Stimulated activated CD8-positive, alpha-beta memory T cell treated with anti-CD3 and anti-CD28 coated beads, Interleukin-2, amount 100 ng/mL, for 1 hour (primary cell): ENCODE results near the gene NXPH3.

ENCODE experiments used
- DNase-seq, 2 donors: peaks; one replicate each; pipeline ENCODE4 v3.0.0-alpha.2; 2020; ENCODE audit warnings: low read depth in 2 of 2

Gene NXPH3

DNA sequence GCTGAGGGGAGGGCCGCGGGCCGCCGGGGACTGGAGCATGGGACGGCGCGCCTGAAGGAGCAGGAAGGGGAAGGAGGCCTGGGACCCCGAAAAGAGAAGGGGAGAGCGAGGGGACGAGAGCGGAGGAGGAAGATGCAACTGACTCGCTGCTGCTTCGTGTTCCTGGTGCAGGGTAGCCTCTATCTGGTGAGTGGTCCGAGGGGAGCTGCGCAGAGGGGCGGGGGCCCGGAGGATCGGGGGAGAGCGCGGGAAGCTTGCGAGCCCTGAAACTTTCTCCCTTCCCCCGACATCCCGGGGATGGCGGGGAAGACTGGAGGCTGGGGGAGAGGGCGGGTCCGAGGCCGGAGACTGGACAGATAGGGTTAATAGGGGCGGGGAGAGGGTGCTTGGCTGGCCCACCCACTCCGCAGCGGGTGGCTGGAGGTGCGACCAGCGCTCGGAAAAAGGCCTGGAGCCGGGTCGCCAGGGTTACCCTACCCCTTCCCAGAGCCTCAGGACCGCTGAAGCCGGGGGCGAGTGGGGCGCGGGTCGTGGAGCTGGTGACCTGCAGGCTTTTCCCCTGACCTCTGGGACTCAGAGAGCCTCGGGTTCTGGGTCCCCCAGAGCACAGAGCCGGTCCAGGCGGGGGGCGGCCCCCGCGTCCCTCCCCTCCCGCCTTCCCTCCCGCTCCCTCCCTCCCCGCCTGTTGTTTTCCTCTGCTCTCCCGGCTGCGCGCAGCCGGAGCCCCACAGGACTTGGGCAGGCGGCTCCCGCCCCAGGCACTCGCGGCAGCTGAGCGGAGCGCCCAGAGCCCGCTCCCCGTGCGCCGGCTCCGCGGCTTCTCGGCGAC lies 631 bp downstream of the NXPH3 start:
- no peak for DNase-seq

DNA sequence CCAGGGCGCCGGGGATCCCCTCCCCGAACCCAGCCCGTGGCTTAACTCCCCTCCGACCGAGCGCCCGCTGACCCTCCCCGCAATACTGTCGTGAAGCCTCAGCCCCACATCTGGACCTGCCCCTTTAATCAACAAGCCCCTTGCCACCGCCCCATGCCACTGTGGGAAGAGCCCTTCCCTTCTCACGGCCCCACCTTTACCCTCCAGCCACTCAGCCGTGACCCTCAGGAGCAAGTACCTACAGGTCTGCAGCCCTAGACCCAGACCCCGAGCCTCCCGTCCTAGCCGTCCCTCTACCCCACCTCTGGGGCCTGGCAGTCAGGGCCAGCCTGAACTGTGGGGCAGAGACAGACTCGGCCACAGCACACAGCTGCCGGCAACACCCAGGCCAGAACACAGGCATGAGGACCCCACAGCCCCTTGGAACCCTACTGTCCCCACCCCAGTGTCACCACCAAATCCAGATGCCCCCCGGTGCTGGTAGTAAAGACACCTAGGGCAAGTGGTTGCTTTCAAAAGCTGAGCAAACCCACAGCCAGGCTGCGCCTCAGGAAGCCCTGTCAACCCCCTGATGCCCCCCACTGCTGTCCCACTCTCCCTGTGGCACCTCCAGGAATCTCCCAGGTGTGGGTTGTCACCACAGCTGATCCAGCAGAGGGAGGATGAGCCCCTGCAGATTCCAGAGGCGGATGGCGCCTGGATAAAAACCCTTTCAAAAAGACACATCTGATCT lies 1.4 kb downstream of the NXPH3 start:
- DNase-seq: no peak

DNA sequence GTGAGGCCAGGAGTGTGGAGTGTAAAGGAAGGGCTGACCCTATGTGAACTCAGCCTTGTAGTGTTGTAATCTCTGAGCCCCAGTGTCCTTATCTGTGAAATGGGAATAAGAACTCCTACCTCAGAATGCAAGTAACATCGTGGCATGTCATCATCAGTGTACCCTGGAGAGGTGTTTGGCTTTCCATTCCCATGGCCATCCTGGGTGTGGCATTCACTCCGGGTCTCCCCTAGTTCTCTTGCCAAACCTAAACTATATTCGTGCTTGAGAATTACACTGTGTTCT lies 1.9 kb downstream of the NXPH3 start:
- DNase-seq: no peak

DNA sequence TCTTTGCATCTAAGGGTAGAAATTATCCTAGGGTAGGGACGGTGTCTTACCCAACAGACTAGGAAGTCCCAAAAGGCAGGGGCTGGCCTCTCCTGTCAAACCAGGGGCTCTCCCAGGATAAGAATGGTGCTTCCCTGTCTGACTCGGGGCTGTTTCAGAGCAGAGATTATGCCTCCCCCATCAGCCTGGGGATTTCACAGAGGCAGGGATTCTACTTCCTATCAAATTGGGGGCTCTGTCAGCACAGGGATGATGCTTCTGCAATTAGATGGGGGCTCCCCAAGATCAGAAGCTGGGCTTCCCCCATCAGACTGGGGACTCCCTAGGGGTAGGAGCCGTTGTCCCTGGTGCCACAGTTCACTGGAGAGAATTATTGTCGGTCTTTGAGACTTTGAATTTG lies 2.3 kb downstream of the NXPH3 start:
- no peak for DNase-seq

DNA sequence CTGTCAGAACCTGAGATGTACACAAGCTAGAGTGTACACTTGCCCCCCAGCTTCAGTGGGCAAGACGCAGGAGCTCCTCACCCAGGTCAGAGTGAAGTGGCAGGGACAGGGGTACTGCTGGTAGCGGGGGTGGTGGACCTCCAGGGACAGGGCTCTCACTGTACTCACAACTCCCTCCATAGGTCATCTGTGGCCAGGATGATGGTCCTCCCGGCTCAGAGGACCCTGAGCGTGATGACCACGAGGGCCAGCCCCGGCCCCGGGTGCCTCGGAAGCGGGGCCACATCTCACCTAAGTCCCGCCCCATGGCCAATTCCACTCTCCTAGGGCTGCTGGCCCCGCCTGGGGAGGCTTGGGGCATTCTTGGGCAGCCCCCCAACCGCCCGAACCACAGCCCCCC lies 2.7 kb downstream of the NXPH3 start:
- no peak for DNase-seq

DNA sequence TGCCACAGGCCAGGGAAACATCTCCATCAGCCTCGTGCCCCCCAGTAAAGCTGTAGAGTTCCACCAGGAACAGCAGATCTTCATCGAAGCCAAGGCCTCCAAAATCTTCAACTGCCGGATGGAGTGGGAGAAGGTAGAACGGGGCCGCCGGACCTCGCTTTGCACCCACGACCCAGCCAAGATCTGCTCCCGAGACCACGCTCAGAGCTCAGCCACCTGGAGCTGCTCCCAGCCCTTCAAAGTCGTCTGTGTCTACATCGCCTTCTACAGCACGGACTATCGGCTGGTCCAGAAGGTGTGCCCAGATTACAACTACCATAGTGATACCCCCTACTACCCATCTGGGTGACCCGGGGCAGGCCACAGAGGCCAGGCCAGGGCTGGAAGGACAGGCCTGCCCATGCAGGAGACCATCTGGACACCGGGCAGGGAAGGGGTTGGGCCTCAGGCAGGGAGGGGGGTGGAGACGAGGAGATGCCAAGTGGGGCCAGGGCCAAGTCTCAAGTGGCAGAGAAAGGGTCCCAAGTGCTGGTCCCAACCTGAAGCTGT lies 3.4 kb downstream of the NXPH3 start:
- DNase-seq: no peak

DNA sequence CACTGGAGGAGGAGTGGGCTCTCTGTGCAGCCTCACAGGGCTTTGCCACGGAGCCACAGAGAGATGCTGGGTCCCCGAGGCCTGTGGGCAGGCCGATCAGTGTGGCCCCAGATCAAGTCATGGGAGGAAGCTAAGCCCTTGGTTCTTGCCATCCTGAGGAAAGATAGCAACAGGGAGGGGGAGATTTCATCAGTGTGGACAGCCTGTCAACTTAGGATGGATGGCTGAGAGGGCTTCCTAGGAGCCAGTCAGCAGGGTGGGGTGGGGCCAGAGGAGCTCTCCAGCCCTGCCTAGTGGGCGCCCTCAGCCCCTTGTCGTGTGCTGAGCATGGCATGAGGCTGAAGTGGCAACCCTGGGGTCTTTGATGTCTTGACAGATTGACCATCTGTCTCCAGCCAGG lies 3.9 kb downstream of the NXPH3 start:
- DNase-seq: no peak

DNA sequence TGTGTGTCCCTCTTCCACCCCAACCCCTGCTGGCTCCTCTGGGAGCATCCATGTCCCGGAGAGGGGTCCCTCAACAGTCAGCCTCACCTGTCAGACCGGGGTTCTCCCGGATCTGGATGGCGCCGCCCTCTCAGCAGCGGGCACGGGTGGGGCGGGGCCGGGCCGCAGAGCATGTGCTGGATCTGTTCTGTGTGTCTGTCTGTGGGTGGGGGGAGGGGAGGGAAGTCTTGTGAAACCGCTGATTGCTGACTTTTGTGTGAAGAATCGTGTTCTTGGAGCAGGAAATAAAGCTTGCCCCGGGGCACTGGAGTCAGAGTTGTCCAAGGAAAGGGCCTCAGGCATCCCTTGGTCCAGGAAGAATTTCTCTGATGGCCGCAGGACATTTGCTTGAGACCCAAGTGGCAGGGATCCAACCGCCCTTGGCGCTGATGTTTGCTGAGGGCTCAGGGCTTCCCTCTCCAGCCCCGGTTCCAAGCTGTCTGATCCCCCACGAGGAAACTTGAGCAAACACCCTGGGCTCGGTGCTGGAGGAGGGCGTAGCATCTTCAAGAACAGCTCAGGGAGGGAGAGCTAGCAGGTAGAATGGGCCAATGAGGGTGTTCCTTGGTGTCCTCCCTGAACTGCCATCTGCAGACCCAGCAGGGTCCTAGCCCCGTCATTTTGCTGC lies 4.5 kb downstream of the NXPH3 start:
- no peak for DNase-seq

DNA sequence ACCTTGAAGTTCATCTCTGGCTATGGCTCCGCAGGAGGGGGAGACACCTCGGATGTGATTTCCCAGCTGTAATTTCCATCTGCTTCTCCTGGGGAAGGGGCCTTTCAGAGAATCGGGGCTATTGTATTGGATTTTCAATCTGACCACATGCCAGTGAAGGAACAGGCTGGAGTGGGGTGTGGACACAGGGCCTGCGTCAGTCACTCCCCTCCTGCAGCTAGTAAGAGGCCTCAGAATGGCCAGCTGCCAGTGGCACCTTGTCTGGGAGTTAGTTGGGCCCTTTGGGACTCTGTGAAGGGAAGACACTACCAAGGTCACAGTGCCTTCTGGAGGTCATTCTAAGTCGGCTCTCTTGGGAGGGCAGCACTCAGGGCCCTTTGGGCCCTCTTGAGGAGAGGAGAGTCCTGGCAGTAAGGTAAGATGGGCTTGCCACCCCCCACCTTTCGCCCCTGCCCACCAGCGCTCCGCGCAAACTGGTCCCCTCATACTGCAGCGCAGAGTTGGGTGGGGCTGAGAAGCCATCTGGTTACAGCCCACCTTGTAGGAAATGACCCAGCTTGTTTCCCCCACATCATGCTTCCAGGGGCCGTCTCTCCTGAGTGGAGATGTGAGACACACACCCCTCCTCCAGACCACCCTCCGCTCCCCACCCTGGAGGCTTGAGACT lies 5.4 kb downstream of the NXPH3 start:
- no peak for DNase-seq

DNA sequence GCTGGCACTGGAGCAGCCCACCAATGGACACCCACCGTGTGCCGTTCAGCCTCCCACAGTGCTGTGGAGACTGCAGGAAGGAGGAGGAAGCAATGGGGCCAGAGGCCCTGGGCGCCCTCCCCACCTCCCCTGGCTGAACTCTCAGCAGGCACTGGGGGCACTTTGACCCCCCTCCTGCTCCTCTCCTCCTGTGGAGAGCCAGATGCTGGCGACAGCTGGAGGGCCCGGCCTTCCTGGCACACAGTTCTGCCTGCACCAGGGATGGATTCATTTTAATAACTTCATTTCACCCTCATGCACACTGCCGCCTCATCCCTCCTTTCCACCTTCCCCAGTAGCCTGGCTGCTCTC lies 6.0 kb downstream of the NXPH3 start:
- DNase-seq: no peak

DNA sequence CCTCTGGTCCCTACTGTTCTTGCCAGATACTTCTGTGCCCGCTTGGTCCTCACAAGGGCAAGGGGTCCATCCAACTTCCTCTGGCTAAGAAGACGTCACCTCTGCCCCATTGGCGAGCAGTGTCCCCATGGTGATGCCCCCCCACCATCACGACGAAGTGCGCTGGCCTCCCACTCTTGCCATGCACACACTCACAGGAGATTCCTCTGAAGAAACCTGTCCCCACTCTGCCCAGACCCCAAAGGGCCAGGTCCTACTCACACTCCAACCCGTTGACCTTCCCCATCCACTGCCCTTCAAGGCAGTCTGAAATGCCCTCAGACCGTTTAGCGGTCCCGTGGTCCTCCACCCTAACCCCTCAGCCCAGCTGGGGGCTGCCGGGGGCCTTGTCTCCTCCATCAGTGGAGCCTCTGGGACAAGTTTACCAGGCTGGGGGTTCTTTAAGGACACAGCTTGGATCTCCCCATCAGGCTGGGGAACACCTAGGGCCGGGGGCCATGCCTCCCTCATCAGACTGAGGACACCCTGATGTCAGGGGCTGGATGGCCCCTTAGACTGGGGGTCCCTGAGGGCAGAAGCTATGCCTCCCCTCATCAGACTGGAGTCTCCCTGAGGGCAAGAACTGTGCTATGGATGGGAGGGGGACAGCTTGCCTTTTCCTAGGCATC lies 6.5 kb downstream of the NXPH3 start:
- no peak for DNase-seq

DNA sequence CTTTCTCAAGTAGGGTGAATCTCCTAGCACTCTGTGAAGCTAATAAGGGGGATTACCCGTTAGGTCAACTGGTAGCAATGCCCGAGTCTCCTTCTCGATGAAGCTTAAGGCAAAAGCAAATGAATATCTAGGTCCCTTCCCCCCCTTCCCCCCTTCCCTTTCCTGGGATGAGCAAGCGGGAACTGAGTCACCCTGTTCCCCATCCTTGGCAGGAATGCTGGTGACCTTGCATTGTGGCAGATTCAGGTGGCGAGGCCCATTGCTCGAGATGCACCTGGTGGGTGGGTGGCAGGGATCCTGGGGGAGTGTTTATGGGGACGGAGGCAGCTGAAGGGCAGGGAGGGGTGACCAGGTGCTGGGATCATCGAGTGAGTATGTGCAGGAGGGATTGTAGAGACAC lies 7.1 kb downstream of the NXPH3 start:
- no peak for DNase-seq

DNA sequence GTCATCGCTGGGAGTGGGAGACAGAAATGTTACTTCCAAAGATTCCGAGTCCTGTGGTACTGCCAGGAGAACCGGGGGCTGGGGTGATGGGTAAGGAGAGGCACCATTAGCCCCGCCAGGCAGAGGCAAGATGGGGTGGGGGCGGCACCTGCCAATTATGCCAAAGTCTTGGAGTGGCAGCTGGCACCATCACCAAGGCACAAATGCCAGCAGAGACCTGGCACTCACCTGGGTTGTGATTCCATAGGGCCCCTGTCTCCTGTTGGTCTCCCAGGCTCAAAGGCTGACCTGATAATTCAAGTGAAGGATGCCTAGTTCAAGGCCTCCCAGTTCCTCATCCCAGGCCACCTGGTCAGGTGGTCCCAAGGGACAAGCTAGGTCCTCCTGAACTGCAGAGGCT lies 7.6 kb downstream of the NXPH3 start:
- DNase-seq: no peak

DNA sequence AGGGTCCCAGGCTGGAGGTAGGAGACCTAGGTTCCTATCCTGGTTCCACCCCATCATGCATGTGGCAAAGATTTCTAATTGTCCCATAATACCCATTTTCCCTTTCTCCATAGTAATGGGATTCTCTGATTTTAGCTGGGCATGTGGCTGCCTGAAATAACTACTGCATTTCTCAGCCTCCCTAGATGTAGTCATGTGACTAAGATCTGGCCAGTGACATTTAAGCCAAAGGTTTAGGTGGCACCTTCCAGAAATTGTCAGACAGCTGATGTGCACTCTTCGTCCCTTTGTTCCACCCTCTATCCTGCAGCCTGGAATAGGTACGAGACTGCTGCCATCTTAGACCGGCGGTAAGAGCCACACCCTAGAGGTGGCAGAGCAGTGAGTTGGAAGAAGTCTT lies 8.2 kb downstream of the NXPH3 start:
- DNase-seq: no peak

DNA sequence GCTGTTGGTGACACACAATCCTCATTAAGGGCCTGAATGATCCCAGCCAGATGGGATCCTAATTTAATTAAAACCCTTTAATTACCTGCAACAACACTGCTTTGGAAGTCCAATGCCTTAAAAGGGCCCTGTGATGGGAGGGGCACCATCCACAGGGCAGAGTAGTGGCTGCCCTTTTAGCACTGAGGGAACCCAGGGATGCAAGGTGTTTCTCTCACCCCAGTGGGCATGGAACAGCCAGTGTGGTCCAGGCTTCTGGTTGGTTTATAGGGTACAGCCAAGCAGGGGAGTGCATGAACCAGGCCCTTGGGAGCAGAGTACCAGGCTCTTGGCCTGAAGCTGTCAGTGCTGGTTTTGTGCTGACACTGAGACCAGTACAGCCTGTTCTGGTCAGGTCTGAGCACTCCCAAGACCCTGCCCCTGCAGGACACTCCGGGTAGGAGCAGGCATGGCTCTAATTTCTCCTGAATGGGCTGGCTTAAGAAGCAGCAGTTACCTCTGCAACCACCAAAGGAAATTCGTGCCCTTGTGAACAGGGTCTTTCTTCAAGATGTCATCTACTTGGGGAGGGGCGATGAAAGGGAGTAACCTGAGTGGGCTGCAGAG lies 9.9 kb downstream of the NXPH3 start:
- no peak for DNase-seq

DNA sequence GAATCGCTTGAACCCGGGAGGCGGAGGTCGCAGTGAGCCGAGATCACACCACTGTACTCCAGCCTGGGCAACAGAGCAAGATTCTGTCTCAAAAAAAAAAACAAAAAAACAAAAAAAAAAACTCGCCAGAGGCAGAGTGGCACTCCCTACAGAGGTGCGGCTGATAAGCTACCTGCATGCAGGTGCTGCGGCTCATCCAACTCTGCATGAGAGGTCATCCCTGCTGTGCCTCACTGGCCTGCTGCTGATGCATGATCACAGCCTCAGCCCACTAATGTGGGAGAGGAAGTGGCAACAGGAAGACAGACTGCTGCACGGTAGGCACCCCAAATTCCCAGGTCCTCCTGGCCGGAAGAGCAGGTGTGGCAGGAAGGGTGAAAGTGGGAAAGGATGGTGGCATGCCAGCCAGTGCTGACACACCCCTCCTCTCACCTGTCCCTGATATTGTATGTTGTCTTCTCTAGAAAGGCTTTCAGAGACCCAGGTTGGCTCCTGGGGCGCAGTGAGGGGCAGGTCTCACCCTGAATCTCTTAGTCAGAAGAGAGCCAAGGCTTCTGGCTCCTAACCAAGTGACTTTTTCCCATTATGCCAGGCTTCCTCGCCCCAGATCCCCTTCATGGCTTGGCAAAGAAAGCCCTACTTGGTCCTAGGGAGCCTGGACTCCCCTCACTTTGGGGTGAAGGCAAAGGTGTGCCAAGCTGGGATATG lies 11.8 kb downstream of the NXPH3 start:
- DNase-seq: no peak

DNA sequence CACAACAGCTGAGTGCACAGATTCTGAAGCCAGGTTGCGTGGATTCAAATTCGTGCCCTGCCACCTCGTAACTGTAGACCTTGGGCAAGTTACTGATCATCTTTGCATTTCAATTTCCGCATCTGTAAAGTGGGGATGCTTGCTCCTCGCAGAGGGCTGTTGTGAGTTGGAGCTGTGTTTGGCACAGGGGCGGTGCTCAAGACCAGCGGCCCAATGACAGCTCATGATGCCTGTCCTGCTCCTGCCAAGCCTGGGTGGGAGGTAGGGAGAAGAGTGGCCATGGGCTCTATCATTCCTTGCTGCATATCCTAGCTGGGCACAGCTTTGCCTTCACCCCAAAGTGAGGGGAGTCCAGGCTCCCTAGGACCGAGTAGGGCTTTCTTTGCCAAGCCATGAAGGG lies 12.6 kb downstream of the NXPH3 start:
- DNase-seq: no peak

DNA sequence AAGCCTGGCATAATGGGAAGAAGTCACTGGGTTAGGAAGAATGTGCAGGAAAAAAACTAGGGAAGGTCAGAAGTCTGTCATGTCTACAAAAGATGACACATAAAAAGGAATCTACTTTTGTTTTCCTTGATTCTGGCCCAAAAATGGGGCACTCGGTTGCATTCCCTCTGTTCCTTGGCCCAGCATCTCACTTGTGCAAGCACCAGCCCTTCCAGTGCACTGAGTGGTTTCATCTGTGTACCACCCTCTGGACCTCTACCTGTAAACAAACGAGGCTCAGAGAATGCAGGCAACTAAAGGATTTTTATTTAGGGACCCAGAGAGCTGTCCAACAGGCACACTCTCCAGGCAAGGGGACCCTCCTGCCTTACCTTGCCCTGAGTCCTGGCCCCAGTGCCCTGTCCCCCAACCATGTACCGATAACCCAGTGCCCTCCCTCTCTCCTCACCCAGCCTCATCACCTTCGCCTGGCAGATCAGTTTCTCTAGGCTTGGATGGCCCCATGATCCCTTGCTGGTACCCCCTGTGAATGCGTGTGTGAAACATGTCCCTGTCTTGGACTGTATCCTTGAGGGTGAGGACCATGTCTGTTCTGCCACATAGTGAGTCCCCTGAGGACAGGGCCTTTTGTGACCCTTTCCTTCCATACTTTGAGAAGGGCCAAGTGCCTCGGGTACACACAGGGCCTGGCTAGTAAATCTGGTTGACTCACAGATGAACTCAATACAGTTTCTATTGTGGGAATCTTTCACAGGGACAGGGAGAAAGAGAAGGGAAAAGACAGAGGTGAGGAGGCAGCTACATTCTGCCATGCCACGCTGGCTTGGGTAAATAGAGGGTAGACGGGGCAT lies 13.3 kb downstream of the NXPH3 start:
- no peak for DNase-seq

DNA sequence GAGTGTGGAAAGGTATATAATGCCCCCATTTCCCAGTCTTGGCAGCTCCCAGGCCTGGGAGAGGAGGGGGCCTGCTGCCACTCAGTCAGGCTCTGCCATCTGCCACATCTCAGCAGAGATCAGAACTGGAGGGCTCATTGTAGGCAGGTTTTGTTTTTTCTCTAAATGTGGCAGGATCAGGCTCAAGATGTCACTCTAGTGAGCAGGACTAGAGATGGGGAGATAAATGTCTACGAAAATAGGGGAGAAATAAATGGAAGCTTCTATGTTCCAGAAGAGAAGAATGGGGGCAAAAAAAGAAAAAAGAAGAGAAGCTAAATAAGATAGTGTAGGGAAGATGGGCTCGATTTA lies 13.9 kb downstream of the NXPH3 start:
- no peak for DNase-seq

DNA sequence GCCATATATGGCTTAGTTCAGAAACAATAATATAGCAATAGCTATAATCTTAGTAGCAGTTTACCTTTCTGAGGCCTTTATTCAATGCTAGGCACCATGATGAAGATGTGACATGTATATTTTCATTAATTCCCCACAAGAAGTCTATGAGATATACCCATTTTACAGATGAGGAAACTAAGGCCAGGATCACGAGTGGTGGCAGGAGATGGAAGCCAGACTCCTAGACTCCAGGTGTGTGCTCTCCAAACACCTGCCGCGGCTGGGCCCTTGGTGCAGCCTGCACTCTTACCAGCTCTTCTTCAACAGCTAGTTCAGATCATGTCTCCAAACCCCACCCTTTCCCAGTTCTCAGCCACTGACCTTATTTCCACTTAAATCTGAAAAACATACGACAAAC lies 15.2 kb downstream of the NXPH3 start:
- DNase-seq: no peak
